Trophoblast cell (in vitro differentiated cells and primary cell): ENCODE results near the gene SPATA1.

Source experiments
- DNase-seq, 2 donors: peaks; one replicate each; pipeline ENCODE4 v3.0.0-alpha.2; 2016
- H2AFZ ChIP-seq: 2 replicates; pipeline ENCODE4 v1.6.1; 2013; ENCODE audit warnings: low read length, moderate library complexity, mild to moderate bottlenecking; ENCODE audit not compliant: insufficient read depth, poor library complexity
- H2AK5ac ChIP-seq: 2 replicates; pipeline ENCODE4 v1.6.1; 2013; ENCODE audit warnings: mild to moderate bottlenecking, low read length
- H2BK120ac ChIP-seq: 2 replicates; pipeline ENCODE4 v1.6.1; 2013; ENCODE audit warnings: low read length, mild to moderate bottlenecking, moderate library complexity; ENCODE audit not compliant: insufficient read depth, poor library complexity
- H2BK12ac ChIP-seq: 2 replicates; pipeline ENCODE4 v1.6.1; 2013; ENCODE audit warnings: mild to moderate bottlenecking, low read length, moderate library complexity
- H2BK5ac ChIP-seq: 2 replicates; pipeline ENCODE4 v1.6.1; 2013; ENCODE audit warnings: low read length, low read depth, moderate library complexity, mild to moderate bottlenecking; ENCODE audit not compliant: poor library complexity
- H3K14ac ChIP-seq: 2 replicates; pipeline ENCODE4 v1.6.1; 2013; ENCODE audit warnings: mild to moderate bottlenecking, low read length
- H3K18ac ChIP-seq: 2 replicates; pipeline ENCODE4 v1.6.1; 2013; ENCODE audit warnings: mild to moderate bottlenecking, low read length
- H3K23ac ChIP-seq: 2 replicates; pipeline ENCODE4 v1.6.1; 2013; ENCODE audit warnings: low read length
- H3K27ac ChIP-seq: 2 replicates; pipeline ENCODE4 v1.5.1; 2013; ENCODE audit warnings: low read depth, mild to moderate bottlenecking, inconsistent platforms, low read length, moderate library complexity
- H3K27me3 ChIP-seq: 2 replicates; pipeline ENCODE4 v1.6.1; 2013; ENCODE audit warnings: inconsistent platforms, mild to moderate bottlenecking, low read length, moderate library complexity; ENCODE audit not compliant: insufficient read depth
- H3K36me3 ChIP-seq, 2 experiments: 1 replicate in 1 of 2; 2 replicates in 1 of 2; pipeline ENCODE4 v1.6.1; 2013; ENCODE audit warnings: low read length in 2 of 2, mild to moderate bottlenecking in 2 of 2, moderate library complexity in 1 of 2; ENCODE audit not compliant: insufficient read depth in 2 of 2, control insufficient read depth in 1 of 2
- H3K4ac ChIP-seq: 2 replicates; pipeline ENCODE4 v1.6.1; 2013; ENCODE audit warnings: low read depth, mild to moderate bottlenecking, low read length, moderate library complexity
- H3K4me1 ChIP-seq, 2 experiments: 1 replicate in 1 of 2; 2 replicates in 1 of 2; pipeline ENCODE4 v1.6.1; 2013; ENCODE audit warnings: low read length in 2 of 2, mild to moderate bottlenecking in 2 of 2, moderate library complexity in 1 of 2; ENCODE audit not compliant: insufficient read depth in 2 of 2, control insufficient read depth in 1 of 2
- H3K4me2 ChIP-seq: 2 replicates; pipeline ENCODE4 v1.6.1; 2013; ENCODE audit warnings: inconsistent platforms, mild to moderate bottlenecking, low read length, moderate library complexity
- H3K4me3 ChIP-seq: 2 replicates; pipeline ENCODE4 v1.5.1; 2013; ENCODE audit warnings: mild to moderate bottlenecking, low read depth, low read length, inconsistent platforms
- H3K79me1 ChIP-seq: one replicate; pipeline ENCODE4 v1.6.1; 2013; ENCODE audit warnings: low read length
- H3K79me2 ChIP-seq: 2 replicates; pipeline ENCODE4 v1.6.1; 2013; ENCODE audit warnings: low read length, mild to moderate bottlenecking; ENCODE audit not compliant: control insufficient read depth, insufficient read depth, poor library complexity
- H3K9ac ChIP-seq: 2 replicates; pipeline ENCODE4 v1.6.1; 2013; ENCODE audit warnings: mild to moderate bottlenecking, low read length
- H3K9me3 ChIP-seq: 2 replicates; pipeline ENCODE4 v1.6.1; 2013; ENCODE audit warnings: low read depth, mild to moderate bottlenecking, control low read depth, inconsistent platforms, low read length; ENCODE audit not compliant: insufficient read depth
- H4K12ac ChIP-seq: 2 replicates; pipeline ENCODE4 v1.6.1; 2013; ENCODE audit warnings: low read depth, mild to moderate bottlenecking, low read length, moderate library complexity
- H4K8ac ChIP-seq: 2 replicates; pipeline ENCODE4 v1.6.1; 2013; ENCODE audit warnings: low read depth, mild to moderate bottlenecking, low read length, moderate library complexity
- H4K91ac ChIP-seq: one replicate; pipeline ENCODE4 v1.6.1; 2013; ENCODE audit warnings: low read depth, mild to moderate bottlenecking, low read length, moderate library complexity
- WGBS: extraction: QIAGEN DNeasy Blood & Tissue Kit; methylation state at CpG from one replicate; pipeline ENCODE4 v1.1.7; 2013; ENCODE audit warnings: missing lambda C conversion rate; ENCODE audit not compliant: insufficient read length, insufficient coverage; ENCODE audit errors: extremely low coverage; 5-methylcytosine and 5-hydroxymethylcytosine counted together

SPATA1 gene

GRCh38 chr1:84525779-84526178 lies 19.6 kb downstream of the SPATA1 start:
- Histone ChIP-seq H2BK120ac (no peak overlapping the region), H3K79me1 (no peaks in the 10 kb centered on the region), H3K79me2 (no peaks in the 10 kb centered on the region), H2BK5ac (no peak overlapping the region), H3K4me3 (no peak overlapping the region), H4K91ac (no peak overlapping the region), H3K9me3 (no peaks in the 10 kb centered on the region), H3K9ac (no peak overlapping the region), H3K4me1 (no peaks in the 10 kb centered on the region), H3K23ac (no peak overlapping the region), H2AK5ac (no peak overlapping the region), H3K27ac (no peak overlapping the region), H3K4ac (no peak overlapping the region), H3K18ac (no peak overlapping the region), H3K36me3 (no peaks in the 10 kb centered on the region), H2BK12ac (no peak overlapping the region), H3K4me2 (no peak overlapping the region), H3K27me3 (no peaks in the 10 kb centered on the region), H3K14ac (no peak overlapping the region), H4K8ac (no peak overlapping the region), H4K12ac (no peak overlapping the region), H2AFZ (no peak overlapping the region)
- no CpG with 5 or more reads among the region's 1 CpG for WGBS
- DNase-seq, result no peak

DNA sequence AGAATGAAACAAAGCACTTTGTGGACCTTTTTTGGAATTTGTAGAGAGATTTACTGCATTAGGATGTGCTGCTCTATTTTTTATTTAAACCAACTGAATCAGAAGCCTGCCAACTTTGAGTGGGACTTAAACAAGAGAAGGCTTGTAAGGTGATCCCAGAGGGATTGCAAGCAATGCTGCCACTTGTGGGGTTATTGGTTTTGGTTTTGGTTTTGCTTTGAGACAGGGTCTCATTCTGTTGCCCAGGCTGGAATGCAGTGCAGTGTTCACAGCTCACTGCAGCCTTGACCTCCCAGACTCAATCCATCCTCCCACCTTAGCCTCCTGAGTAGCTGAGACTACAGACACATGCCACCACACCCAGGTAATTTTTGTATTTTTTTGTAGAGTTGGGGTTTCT lies 32.4 kb downstream of the SPATA1 start:
- Histone ChIP-seq H2BK120ac (no peak overlapping the region), H3K79me1 (no peaks in the 10 kb centered on the region), H2AFZ (no peak overlapping the region), H4K12ac (no peak overlapping the region), H3K79me2 (no peaks in the 10 kb centered on the region), H3K27me3 (no peaks in the 10 kb centered on the region), H4K8ac (no peak overlapping the region), H3K4ac (no peak overlapping the region), H3K9ac (no peak overlapping the region), H4K91ac (no peak overlapping the region), H3K18ac (no peak overlapping the region), H3K4me3 (no peak overlapping the region), H3K36me3 (peaks cover 0 to 2% of the 10 kb centered on the region in 2 experiments), H3K27ac (no peak overlapping the region), H3K4me1 (no peaks in the 10 kb centered on the region), H2BK5ac (no peak overlapping the region), H2AK5ac (no peak overlapping the region), H3K23ac (no peak overlapping the region), H3K4me2 (no peak overlapping the region), H3K9me3 (no peaks in the 10 kb centered on the region), H2BK12ac (no peak overlapping the region), H3K14ac (no peak overlapping the region)
- no peak for DNase-seq

DNA sequence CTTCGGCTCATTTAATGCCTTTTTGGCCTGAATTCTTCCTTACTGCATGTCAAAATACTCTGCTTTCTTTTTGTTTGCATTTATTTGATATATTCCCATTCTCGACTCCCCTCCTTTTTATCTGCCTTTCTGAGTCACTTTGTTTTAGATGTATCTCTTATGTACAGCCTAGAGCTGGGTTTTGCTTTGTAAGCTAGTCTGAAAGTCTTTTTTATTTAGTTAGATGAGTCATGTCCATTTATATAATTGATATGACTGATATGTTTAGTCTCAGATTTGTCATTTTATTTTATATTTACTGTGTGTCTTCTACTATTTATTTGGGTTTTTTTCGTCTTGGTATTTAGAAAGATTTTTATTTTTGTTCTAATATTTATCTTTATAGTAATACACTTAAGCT lies 33.8 kb downstream of the SPATA1 start:
- Histone ChIP-seq H3K9me3 (no peaks in the 10 kb centered on the region), H3K79me1 (no peaks in the 10 kb centered on the region), H3K36me3 (peaks cover 0 to 2% of the 10 kb centered on the region in 2 experiments), H2AK5ac (no peak overlapping the region), H3K27me3 (no peaks in the 10 kb centered on the region), H4K91ac (no peak overlapping the region), H4K12ac (no peak overlapping the region), H3K4ac (no peak overlapping the region), H2BK120ac (no peak overlapping the region), H2AFZ (no peak overlapping the region), H2BK5ac (no peak overlapping the region), H4K8ac (no peak overlapping the region), H3K14ac (no peak overlapping the region), H3K4me3 (no peak overlapping the region), H3K4me1 (no peaks in the 10 kb centered on the region), H3K23ac (no peak overlapping the region), H2BK12ac (no peak overlapping the region), H3K18ac (no peak overlapping the region), H3K4me2 (no peak overlapping the region), H3K27ac (no peak overlapping the region), H3K79me2 (no peaks in the 10 kb centered on the region), H3K9ac (no peak overlapping the region)
- no peak for DNase-seq
- no CpG with 5 or more reads among the region's 3 CpGs for WGBS

GRCh38 chr1:84540759-84541158 lies 34.6 kb downstream of the SPATA1 start:
- Histone ChIP-seq H3K9me3 (no peaks in the 10 kb centered on the region), H3K79me1 (no peaks in the 10 kb centered on the region), H3K4me3 (no peak overlapping the region), H2AFZ (no peak overlapping the region), H2BK120ac (no peak overlapping the region), H3K9ac (no peak overlapping the region), H3K18ac (no peak overlapping the region), H3K36me3 (peaks cover 0 to 2% of the 10 kb centered on the region in 2 experiments), H2BK12ac (no peak overlapping the region), H3K4me1 (no peaks in the 10 kb centered on the region), H3K4me2 (no peak overlapping the region), H4K8ac (no peak overlapping the region), H3K79me2 (no peaks in the 10 kb centered on the region), H3K27me3 (no peaks in the 10 kb centered on the region), H3K14ac (no peak overlapping the region), H3K23ac (no peak overlapping the region), H3K27ac (no peak overlapping the region), H2BK5ac (no peak overlapping the region), H2AK5ac (no peak overlapping the region), H4K12ac (no peak overlapping the region), H3K4ac (no peak overlapping the region), H4K91ac (no peak overlapping the region)
- DNase-seq, result no peak
- no CpG with 5 or more reads among the region's 1 CpG for WGBS
